SW 1271 (cell line): ENCODE results near the gene C5orf58.

Experiments used
- DNase-seq, 2 experiments: peaks; one replicate each; lab custom pipeline; 2025; lab: John Stamatoyannopoulos, UW

The C5orf58 gene

DNA sequence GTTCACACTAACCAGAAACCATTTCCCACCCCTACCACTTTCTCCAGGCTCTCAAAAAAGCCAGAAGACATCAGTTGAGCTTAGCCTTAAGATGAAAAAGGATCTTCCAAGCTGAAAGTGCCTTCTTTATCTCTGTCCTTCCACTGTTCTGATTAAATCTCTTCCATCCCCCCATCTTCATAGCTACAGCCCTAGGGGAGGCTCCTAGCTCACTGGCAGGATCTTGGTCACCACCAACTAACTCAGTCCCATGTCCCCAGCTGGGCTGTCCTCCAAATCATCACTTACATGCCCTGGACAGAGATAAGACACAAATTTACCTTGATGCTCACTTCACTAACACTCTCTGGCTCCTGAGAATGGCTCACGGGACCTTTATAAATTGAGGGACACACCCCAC lies 50.5 kb downstream of the C5orf58 start:
- no peak for DNase-seq

DNA sequence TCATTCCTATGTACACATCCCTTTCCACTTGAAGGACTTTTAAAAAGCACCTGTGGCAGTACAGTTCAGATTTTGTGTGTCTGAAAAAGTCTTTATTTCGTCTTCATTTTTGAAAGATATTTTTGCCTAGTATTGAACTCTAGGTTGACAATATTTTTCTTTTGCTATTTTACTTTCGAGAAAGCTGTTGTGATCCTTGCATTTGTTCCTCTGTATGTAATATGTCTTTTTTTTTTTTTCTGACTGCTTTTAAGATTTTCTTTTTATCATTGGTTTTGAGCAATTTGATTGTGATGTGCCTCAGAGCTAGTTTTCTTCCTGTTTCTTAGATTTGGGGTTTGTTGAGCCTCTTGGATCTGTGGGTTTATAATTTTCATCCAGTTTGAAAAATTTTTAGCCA lies 51.4 kb downstream of the C5orf58 start:
- DNase-seq = no peak

DNA sequence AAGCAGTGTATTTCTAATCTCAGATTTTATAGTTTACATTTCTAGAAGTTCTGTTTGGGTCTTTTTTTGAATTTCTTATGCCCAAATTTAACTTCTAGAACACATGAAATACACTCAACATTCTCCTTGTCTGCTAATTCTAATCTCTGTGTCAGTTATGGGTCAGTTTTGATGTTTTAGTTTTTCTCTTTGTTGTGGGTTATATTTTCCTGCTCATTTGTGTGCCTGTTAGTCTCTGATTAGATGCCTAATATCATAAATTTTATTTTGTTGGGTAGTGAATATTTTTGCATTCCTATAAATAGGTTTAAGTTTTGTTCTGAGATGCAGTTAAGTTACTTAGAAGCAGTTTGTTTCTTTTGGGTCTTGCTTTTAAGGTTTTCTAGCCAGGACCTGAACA lies 52.4 kb downstream of the C5orf58 start:
- no peak for DNase-seq

DNA sequence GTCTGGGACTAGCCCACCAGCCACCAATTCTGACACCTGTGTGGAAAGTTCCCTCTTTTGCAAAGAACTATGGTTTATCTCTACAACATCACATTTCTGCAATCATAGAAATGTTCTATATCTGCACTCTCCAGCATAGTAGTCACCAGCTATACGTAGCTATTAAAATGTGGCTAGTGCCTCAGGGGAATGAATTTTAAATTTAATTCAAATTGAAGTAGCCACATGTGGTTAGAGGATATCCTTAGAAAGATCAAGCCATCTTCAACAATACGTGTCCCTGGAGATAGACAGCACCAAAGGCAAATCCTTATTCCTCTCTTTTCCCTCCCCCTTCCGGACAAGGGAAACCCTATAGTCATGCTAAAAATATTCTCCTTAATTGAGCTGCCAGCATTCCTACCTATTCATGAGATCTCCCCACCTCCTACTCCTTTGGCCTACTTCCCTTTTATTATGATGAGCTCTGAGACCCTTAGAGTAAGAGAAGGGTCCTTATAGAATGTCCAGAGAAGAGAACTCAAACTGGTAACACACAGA lies 53.7 kb downstream of the C5orf58 start:
- DNase-seq = no peak

DNA sequence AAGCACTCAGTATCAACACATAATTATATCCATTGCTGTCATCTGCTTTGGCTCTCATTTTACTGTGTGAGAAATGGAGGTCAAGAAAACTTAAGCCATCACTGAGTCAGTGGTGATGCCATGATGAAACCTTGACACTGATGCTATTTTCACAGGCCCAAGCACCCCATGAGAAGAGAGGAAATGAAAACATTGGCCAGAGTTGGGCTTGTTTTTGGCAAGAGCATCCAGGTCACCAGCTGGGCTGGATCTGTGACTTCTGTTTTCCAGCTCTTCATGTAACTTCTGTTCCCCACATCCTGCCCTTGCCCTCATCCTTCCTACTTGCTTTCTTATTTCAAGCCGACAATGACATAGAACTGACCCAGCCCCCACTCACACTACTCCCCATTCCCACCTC lies 54.7 kb downstream of the C5orf58 start:
- DNase-seq = no peak

DNA sequence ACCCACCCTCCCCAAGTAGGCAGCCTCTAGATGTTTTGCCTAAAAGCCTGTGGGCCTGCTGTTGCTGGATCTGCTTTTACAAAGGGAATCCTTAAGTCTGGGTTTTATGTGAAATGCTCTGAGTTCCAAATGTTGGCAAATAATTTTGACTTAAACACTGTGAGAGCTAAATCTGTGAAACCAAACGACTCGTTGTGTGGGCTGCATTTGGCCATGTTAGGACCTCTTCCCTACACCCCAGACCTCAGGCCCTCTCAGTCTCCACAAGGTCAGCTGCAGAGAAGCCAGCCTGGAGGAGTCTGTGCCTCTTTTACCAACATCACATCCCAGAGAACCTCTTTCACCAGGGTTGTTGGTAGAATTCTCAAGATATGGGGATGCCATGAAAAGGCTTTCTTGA lies 55.4 kb downstream of the C5orf58 start:
- no peak for DNase-seq

DNA sequence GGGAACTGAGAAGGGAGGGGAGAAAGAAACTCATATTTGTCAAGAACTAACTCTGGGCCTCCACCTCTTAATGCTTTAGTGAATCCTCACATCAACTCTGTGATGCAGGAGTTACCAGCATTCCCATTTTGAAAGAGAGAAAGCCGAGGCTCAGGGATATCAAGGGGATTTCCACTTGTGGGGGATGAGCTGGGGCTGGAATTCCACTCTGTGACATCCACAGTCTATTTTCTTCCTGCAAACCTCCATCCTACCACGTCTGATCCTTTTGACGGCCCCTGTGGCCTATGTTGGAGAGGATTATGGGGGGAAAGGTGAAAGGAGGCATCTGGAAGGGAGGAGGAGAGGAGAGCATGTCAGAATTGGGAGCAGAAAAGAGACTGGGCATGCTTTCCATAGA lies 55.8 kb downstream of the C5orf58 start:
- DNase-seq = no peak

DNA sequence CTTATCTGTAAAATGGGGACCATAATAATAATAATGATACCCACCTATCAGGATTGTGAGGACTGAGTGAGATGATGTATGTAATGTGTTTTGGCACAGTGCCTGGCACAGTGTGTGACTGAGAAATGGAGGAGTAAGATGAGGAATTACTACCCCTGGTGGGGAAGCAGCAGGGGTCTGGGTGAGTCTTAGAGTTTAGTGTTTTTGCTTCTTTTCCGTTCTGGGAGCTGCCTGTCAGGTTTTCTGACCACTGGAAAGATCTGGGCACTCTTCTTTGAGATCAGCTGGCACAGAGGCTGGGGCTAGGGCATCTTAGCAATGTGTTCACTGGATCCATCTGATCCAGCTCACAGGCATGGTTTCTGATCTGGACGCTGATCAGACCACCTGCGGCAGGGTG lies 56.3 kb downstream of the C5orf58 start:
- no peak for DNase-seq

DNA sequence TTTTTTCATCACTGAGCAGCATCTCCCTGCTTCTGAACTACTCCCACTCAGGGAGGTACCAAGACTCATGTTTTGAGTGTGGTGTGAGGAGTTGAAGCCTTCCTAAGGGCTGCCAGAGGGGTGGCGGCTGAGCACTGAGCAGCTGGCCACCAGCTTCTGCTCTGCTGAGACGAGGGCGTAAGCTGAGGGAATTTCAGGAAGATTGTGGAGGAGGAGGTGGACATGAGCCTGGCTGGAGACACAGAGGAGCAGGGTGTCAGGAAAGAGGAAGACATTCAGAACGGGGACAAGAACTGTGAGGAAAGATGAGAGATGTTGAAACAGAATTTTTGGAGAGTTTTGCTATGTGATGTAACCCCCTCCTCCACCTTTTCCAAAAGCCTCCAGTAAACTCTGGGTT lies 57.0 kb downstream of the C5orf58 start:
- no peak for DNase-seq

DNA sequence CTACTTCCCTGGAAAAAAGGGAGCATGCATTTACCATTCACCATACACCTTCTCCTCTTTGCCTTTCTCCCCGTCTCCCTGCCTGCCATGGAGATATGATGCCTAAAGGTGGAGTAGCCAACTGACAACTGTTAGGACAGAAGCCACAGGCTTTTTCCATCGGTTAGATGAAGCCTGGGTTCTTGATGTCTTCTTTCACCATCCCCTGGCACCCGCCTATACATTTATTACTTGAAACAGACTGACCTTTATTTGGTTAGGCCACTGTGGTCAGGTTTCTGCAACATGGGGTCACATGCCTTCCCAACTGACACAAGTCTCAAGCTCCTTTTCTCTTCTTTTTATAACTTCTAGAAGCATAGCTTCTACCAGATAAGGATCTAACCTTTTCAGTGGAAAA lies 57.7 kb downstream of the C5orf58 start:
- DNase-seq = no peak

DNA sequence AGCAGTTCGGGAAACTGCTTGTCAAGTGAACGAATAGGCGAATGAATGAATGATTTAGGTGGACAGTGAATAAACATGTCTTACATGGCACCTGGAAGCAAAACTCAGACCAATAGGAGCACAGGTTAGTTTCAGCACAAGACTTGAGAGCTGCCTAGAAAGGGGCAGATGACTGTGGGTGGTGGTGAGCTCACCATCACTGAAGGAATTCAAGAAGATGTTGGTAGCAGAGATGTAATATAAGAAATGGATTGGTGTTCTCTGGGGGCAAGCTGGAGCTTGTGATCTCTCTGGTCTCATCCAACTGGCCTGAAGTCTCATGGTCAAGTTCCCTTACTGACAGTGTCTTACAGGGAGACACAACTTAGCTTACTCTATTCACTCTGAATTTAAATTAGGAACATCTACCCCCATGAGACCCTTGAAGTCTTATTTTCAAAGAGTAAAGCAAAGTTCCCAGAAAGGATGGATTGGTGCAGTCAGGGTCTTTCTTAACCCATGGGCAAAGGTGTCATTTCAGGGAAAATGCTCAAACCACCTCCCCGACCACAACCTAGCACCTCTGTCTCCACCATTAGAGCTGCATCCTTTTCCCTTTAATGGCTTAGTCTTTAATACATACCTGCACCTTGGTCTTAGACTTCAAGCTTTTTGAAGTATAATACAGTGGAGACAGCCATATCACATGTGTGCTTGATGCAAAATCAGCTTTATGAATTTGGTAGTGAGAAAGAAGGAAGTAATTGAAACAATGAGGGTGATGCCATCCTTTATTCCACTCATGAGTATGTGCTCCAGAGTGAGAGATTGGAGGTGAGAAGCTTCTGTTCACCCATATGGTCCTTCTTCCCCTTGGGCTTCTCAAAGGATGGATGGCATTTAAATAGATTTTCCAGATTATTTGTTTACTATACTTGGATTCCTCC lies 59.7 kb downstream of the C5orf58 start:
- no peak for DNase-seq

DNA sequence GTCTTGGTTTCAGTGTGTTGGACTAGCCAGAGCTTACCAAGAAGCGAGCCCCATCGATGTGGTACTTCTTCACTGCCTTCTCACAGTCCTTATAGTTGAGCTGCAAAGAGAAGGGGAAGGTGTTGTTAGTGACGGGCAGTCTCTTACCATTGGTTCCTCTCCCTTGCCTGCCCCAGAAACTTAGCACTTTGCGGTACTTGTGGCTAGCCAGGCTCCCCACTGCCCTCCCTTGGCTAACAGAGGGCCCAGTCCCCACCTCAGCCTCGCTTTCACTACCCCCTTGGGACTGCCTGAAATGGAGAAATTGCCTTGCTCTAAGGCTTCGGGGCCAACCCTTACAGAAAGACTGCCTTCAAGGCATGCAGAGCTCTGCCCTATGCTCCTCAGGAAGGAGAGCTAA lies 60.5 kb downstream of the C5orf58 start:
- DNase-seq = no peak

DNA sequence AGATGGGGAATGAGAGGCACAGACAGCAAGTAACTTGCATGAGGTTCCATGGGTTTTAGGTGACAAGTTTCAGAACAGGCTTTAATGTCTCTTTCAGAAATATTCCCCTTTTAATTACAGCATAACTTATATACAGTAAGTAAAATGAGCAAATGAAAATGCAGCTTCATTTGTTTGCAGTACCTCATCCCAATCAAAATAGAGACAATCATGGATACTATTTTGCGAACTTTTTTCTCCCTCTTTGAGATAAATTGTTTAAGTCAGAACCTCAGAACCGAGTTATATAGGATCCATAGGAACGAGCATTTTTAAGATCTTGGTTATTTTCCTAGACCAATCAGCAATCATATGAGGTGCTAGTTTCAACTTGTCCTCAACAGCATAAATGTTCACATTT lies 61.3 kb downstream of the C5orf58 start:
- DNase-seq = no peak

DNA sequence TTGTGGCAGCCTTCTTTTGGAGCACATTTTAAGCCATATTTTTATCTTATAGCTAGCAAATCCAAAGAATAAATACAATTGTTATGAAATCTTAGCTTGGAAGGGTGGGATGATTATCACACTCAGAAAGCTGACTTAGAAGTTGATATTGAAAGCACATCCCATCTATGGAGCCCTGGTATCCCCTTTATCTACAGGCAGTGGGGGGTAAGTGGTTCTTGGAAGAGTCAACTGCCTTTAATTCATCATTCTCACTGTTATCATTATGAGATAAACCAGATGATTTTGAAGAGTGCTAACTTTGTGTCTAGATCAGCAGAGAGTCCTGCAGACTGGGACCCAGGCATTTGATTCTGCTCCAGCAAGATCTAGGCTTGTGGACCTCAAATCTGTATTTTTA lies 61.8 kb downstream of the C5orf58 start:
- no peak for DNase-seq
